K562 (cell line): Measurements from ENCODE around the gene UGT1A3. TPM values are rescaled to one million over a fixed set of nuclear protein-coding genes. Genes with fewer than 3 reads are reported as not detected.

Source experiments
- BCOR ChIP-seq: fragments of 450-650 bp; IDR thresholded peaks from 2 replicates; pipeline ENCODE4 v1.6.1; 2016
- JUND ChIP-seq, 2 experiments: IDR thresholded peaks; 2 replicates in 1 of 2; 3 replicates in 1 of 2; pipeline ENCODE4 v1.6.1; 2011; ENCODE audit warnings: borderline replicate concordance in 2 of 2, low read depth in 2 of 2, low read length in 2 of 2, improper control_type of control experiment in 1 of 2, missing biosample characterization in 1 of 2, missing genetic modification characterization in 1 of 2, missing genetic modification reagents in 1 of 2
- YY1 ChIP-seq, 3 experiments: IDR thresholded peaks; 2 replicates each; pipeline ENCODE4 v1.6.1; 2011; ENCODE audit warnings: low read length in 2 of 3, mild to moderate bottlenecking in 2 of 3, moderate library complexity in 2 of 3, borderline replicate concordance in 1 of 3, control low read depth in 1 of 3, low read depth in 1 of 3; ENCODE audit not compliant: insufficient read depth in 3 of 3, insufficient replicate concordance in 2 of 3, control insufficient read depth in 1 of 3, insufficient read length in 1 of 3; ENCODE audit errors: extremely low read depth in 1 of 3
- ZC3H4 ChIP-seq: sonication (generic); formaldehyde crosslinking; IDR thresholded peaks from 2 replicates; pipeline ENCODE4 v1.9.0; 2021; ENCODE audit warnings: missing genetic modification reagents, borderline replicate concordance
- ZNF316 ChIP-seq: fragments of 450-650 bp; IDR thresholded peaks from 2 replicates; pipeline ENCODE4 v1.6.1; 2016
- polyA plus RNA-seq, 8 experiments: library from polyadenylated mRNA; depleted of rRNA in 4 of 8; stranded (reverse) in 5 of 8; unstranded in 3 of 8; fragments of >200 nt; fragmentation: Nextera tagmentation in 2 of 8; fragmentation: Illumina TruSeq in 1 of 8; extraction: Ambion mirVana in 2 of 8; extraction: Trizol in 1 of 8; gene quantifications; 2 replicates each; pipeline versions ENCODE4 v1.2.1 to v1.2.3, GENCODE V29; 2011 to 2014; ENCODE audit warnings: inconsistent platforms in 1 of 8, missing spikeins in 1 of 8
- total RNA-seq, 7 experiments: library from RNA; depleted of rRNA in 6 of 7; stranded (reverse); fragments of >200 nt in 6 of 7; fragmentation: Illumina TruSeq in 2 of 7; extraction: Trizol in 2 of 7; gene quantifications; 2 replicates each; pipeline versions ENCODE4 v1.2.1 to v1.2.3, GENCODE V29; 2011 to 2021; ENCODE audit warnings: low replicate concordance in 1 of 7
- TF ChIP-seq, protein P1 (sequence below): fragments of 250-450 bp; sonication (Bioruptor Pico); IDR thresholded peaks from 2 replicates; pipeline ENCODE4 v1.9.0; 2021; ENCODE audit warnings: mild to moderate bottlenecking, inconsistent platforms
- TF ChIP-seq, protein P2 (sequence below): fragments of 450-650 bp; IDR thresholded peaks from 2 replicates; pipeline ENCODE4 v1.6.1; 2018; ENCODE audit warnings: mild to moderate bottlenecking, low read depth; ENCODE audit not compliant: partially characterized antibody

UGT1A3 gene
- total and polyA plus RNA-seq, 9 of the 15 experiments (the other 6 are each of a cell fraction or from before 2014, with no cell fraction given): not detected

DNA sequence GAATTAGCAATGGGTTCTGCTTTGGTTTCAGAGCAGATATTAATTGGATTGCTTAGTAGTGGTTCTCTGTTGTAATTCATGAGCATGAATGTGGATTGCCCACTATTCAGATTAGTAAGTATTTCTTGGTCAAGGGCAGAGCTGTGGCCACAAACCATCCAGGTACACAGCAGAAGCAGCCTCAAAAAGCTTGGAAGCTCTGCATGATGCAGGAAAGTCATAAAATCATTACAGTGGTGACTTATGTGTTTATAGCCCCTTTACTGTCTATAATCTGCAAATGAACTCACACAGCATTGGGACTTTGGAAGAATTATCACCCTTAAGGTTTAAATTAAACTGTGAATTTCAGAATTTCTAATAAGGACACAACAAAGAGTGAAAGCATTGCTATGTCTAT lies 29.3 kb downstream of the UGT1A3 start (continued):
- TF ChIP-seq, protein P1, sequence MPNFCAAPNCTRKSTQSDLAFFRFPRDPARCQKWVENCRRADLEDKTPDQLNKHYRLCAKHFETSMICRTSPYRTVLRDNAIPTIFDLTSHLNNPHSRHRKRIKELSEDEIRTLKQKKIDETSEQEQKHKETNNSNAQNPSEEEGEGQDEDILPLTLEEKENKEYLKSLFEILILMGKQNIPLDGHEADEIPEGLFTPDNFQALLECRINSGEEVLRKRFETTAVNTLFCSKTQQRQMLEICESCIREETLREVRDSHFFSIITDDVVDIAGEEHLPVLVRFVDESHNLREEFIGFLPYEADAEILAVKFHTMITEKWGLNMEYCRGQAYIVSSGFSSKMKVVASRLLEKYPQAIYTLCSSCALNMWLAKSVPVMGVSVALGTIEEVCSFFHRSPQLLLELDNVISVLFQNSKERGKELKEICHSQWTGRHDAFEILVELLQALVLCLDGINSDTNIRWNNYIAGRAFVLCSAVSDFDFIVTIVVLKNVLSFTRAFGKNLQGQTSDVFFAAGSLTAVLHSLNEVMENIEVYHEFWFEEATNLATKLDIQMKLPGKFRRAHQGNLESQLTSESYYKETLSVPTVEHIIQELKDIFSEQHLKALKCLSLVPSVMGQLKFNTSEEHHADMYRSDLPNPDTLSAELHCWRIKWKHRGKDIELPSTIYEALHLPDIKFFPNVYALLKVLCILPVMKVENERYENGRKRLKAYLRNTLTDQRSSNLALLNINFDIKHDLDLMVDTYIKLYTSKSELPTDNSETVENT: no peak
- TF ChIP-seq, protein P2, sequence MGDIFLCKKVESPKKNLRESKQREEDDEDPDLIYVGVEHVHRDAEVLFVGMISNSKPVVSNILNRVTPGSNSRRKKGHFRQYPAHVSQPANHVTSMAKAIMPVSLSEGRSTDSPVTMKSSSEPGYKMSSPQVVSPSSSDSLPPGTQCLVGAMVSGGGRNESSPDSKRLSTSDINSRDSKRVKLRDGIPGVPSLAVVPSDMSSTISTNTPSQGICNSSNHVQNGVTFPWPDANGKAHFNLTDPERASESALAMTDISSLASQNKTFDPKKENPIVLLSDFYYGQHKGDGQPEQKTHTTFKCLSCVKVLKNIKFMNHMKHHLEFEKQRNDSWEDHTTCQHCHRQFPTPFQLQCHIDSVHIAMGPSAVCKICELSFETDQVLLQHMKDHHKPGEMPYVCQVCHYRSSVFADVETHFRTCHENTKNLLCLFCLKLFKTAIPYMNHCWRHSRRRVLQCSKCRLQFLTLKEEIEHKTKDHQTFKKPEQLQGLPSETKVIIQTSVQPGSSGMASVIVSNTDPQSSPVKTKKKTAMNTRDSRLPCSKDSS: no peak
- no peak for TF ChIP-seq YY1 (IDR thresholded peaks at IDR 0.05; ENCODE audit: borderline replicate concordance in 1 of 3, control insufficient read depth in 1 of 3, extremely low read depth in 1 of 3, insufficient read depth in 3 of 3, insufficient read length in 1 of 3, insufficient replicate concordance in 2 of 3, low read depth in 1 of 3, low read length in 2 of 3)
- no peak for TF ChIP-seq JUND (IDR thresholded peaks at IDR 0.05; ENCODE audit: borderline replicate concordance, low read depth, low read length)
- no peak for TF ChIP-seq JUND (tag; IDR thresholded peaks at IDR 0.05; ENCODE audit: borderline replicate concordance, low read depth, low read length)
- no peak for TF ChIP-seq BCOR
- no peak for TF ChIP-seq ZC3H4 (CRISPR knock-in tag)
- TF ChIP-seq ZNF316: no peak
